Natural killer cell treated with Interleukin-12 subunit alpha and Interleukin-12 subunit beta and Interleukin-15 and Interleukin-18, amount 100 ng/mL, for 72 hours (primary cell): ENCODE data around the gene PYDC2. TPM values are rescaled to one million over a fixed set of nuclear protein-coding genes. Genes with fewer than 3 reads are reported as not detected.
A peak's percentile ranks its signal among the peaks of the same experiment; 100 is the strongest.
"Not testable (repeated sequence)": the region's sequence is repeated elsewhere in the genome, so short reads cannot be mapped to it uniquely, and the experiment has no call there.

Experiments
- ATAC-seq, 2 donors: fragments of 150-1000 bp; cut with Tn5 transposase in 1 of 2; sonication (Bioruptor Pico), chemical (Tn5 transposase) in 1 of 2; 2 replicates each; pipeline ENCODE4 v1.10.0; 2021
- DNase-seq: peaks from one replicate; pipeline ENCODE4 v3.0.0; 2022; ENCODE audit warnings: low spot score
- H3K27ac Mint-ChIP-seq, 2 donors: 1 replicate in 1 of 2; 2 replicates in 1 of 2; pipeline ENCODE4 v1.8.0; 2022; ENCODE audit warnings: mixed read lengths in 2 of 2, mild to moderate bottlenecking in 1 of 2, moderate library complexity in 1 of 2
- H3K27me3 Mint-ChIP-seq, 2 donors: 1 replicate in 1 of 2; 2 replicates in 1 of 2; pipeline ENCODE4 v1.8.0; 2022; ENCODE audit warnings: mixed read lengths in 2 of 2
- H3K36me3 Mint-ChIP-seq: one replicate; pipeline ENCODE4 v1.8.0; 2022; ENCODE audit warnings: mixed read lengths
- H3K4me1 Mint-ChIP-seq, 2 donors: 1 replicate in 1 of 2; 2 replicates in 1 of 2; pipeline ENCODE4 v1.8.0; 2022; ENCODE audit warnings: low read depth in 2 of 2, mixed read lengths in 2 of 2, mild to moderate bottlenecking in 1 of 2
- H3K4me3 Mint-ChIP-seq: one replicate; pipeline ENCODE4 v1.8.0; 2022; ENCODE audit warnings: mixed read lengths
- H3K9me3 Mint-ChIP-seq: 2 replicates; pipeline ENCODE4 v1.8.0; 2022; ENCODE audit warnings: mixed read lengths
- total RNA-seq, 2 donors: library from RNA; stranded (reverse); gene quantifications; one replicate each; pipeline ENCODE4 v1.2.3, GENCODE V29; 2022

PYDC2 gene
- total RNA-seq, 2 donors from 2014 or later = not detected

GRCh38 chr3:191435981-191436380, 25.0 kb upstream of the PYDC2 start:
- Mint-ChIP-seq H3K27ac (no peak overlapping the region), H3K4me1 (no peaks in the 10 kb centered on the region), H3K4me3 (no peak overlapping the region), H3K36me3 (no peaks in the 10 kb centered on the region), H3K27me3 (peaks cover 0 to 4% of the 10 kb centered on the region in 2 donors), H3K9me3 (peaks cover 8% of the 10 kb centered on the region)
- DNase-seq = no peak
- no peak for ATAC-seq

GRCh38 chr3:191438150-191438814, 22.7 kb upstream of the PYDC2 start:
- H3K36me3 Mint-ChIP-seq = no peaks in the 10 kb centered on the region
- DNase-seq (no peak), ATAC-seq (no peak)
- H3K27me3 Mint-ChIP-seq = peaks cover 0 to 4% of the 10 kb centered on the region in 2 donors
- peaks cover 4% of the 10 kb centered on the region for H3K9me3 Mint-ChIP-seq
- no peak overlapping the region for H3K27ac Mint-ChIP-seq
- H3K4me3 Mint-ChIP-seq = no peak overlapping the region
- peaks cover 0 to 4% of the 10 kb centered on the region in 2 donors for H3K4me1 Mint-ChIP-seq

GRCh38 chr3:191440532-191440931, 20.4 kb upstream of the PYDC2 start:
- Mint-ChIP-seq H3K27me3 (peaks cover 0 to 4% of the 10 kb centered on the region in 2 donors), H3K27ac (no peak overlapping the region), H3K4me3 (no peak overlapping the region), H3K4me1 (peaks cover 0 to 4% of the 10 kb centered on the region in 2 donors), H3K36me3 (no peaks in the 10 kb centered on the region), H3K9me3 (peaks cover 4% of the 10 kb centered on the region)
- ATAC-seq = no peak
- DNase-seq = no peak

- Mint-ChIP-seq H3K27ac (no peak overlapping the region), H3K36me3 (no peaks in the 10 kb centered on the region), H3K4me1 (peaks cover 0 to 4% of the 10 kb centered on the region in 2 donors), H3K27me3 (peaks cover 0 to 4% of the 10 kb centered on the region in 2 donors), H3K4me3 (no peak overlapping the region), H3K9me3 (no peaks in the 10 kb centered on the region)
- ATAC-seq (peak in 1 of 2 donors; percentile 38), DNase-seq (no peak)
Observed at GRCh38 chr3:191441687-191442086, 19.3 kb upstream of the PYDC2 start.

GRCh38 chr3:191444569-191444968, 16.4 kb upstream of the PYDC2 start:
- no peaks in the 10 kb centered on the region for H3K36me3 Mint-ChIP-seq
- peaks cover 0 to 4% of the 10 kb centered on the region in 2 donors for H3K27me3 Mint-ChIP-seq
- DNase-seq = no peak
- no peak overlapping the region for H3K27ac Mint-ChIP-seq
- ATAC-seq = no peak
- peaks cover 7% of the 10 kb centered on the region for H3K9me3 Mint-ChIP-seq
- no peak overlapping the region for H3K4me3 Mint-ChIP-seq
- H3K4me1 Mint-ChIP-seq = peaks cover 0 to 4% of the 10 kb centered on the region in 2 donors

- Mint-ChIP-seq H3K4me3 (no peak overlapping the region), H3K36me3 (no peaks in the 10 kb centered on the region), H3K4me1 (no peaks in the 10 kb centered on the region), H3K9me3 (peaks cover 13% of the 10 kb centered on the region), H3K27ac (no peak overlapping the region), H3K27me3 (no peaks in the 10 kb centered on the region)
- no peak for ATAC-seq
- no peak for DNase-seq
Observed at GRCh38 chr3:191449256-191449655, 11.7 kb upstream of the PYDC2 start.

- Mint-ChIP-seq H3K4me1 (no peaks in the 10 kb centered on the region), H3K27me3 (no peaks in the 10 kb centered on the region), H3K36me3 (no peaks in the 10 kb centered on the region), H3K4me3 (no peak overlapping the region), H3K9me3 (peaks cover 6% of the 10 kb centered on the region), H3K27ac (no peak overlapping the region)
- ATAC-seq (no peak), DNase-seq (no peak)
Observed at GRCh38 chr3:191455257-191455952, 5.6 kb upstream of the PYDC2 start.

GRCh38 chr3:191460360-191460759, 603 bp upstream of the PYDC2 start:
- no peak for DNase-seq
- ATAC-seq = no peak
- no peaks in the 10 kb centered on the region for H3K4me1 Mint-ChIP-seq
- no peak overlapping the region for H3K4me3 Mint-ChIP-seq
- H3K27me3 Mint-ChIP-seq = no peaks in the 10 kb centered on the region
- H3K9me3 Mint-ChIP-seq = peaks cover 2% of the 10 kb centered on the region
- H3K27ac Mint-ChIP-seq = no peak overlapping the region
- no peaks in the 10 kb centered on the region for H3K36me3 Mint-ChIP-seq

- ATAC-seq (no peak), DNase-seq (no peak)
- Mint-ChIP-seq H3K27me3 (no peaks in the 10 kb centered on the region), H3K4me3 (no peak overlapping the region), H3K36me3 (peaks cover 4% of the 10 kb centered on the region), H3K4me1 (no peaks in the 10 kb centered on the region), H3K27ac (no peak overlapping the region), H3K9me3 (peaks cover 14% of the 10 kb centered on the region)
Observed at GRCh38 chr3:191470080-191470479, 9.1 kb downstream of the PYDC2 start.

- no peaks in the 10 kb centered on the region for H3K27me3 Mint-ChIP-seq
- peaks cover 4% of the 10 kb centered on the region for H3K36me3 Mint-ChIP-seq
- H3K27ac Mint-ChIP-seq = no peak overlapping the region
- no peak for ATAC-seq
- DNase-seq = no peak
- no peak overlapping the region for H3K4me3 Mint-ChIP-seq
- H3K9me3 Mint-ChIP-seq = peaks cover 14% of the 10 kb centered on the region
- H3K4me1 Mint-ChIP-seq = no peaks in the 10 kb centered on the region
Observed at GRCh38 chr3:191470545-191470944, 9.6 kb downstream of the PYDC2 start.

GRCh38 chr3:191473661-191474198, 12.8 kb downstream of the PYDC2 start:
- H3K27ac Mint-ChIP-seq = no peak overlapping the region
- no peaks in the 10 kb centered on the region for H3K4me1 Mint-ChIP-seq
- H3K36me3 Mint-ChIP-seq = peaks cover 4% of the 10 kb centered on the region
- ATAC-seq = no peak
- no peak for DNase-seq
- H3K9me3 Mint-ChIP-seq = peaks cover 11% of the 10 kb centered on the region
- no peak overlapping the region for H3K4me3 Mint-ChIP-seq
- no peaks in the 10 kb centered on the region for H3K27me3 Mint-ChIP-seq

- H3K27ac Mint-ChIP-seq = no peak overlapping the region
- H3K27me3 Mint-ChIP-seq = no peaks in the 10 kb centered on the region
- peaks cover 13% of the 10 kb centered on the region for H3K9me3 Mint-ChIP-seq
- H3K36me3 Mint-ChIP-seq = peaks cover 4% of the 10 kb centered on the region
- no peaks in the 10 kb centered on the region for H3K4me1 Mint-ChIP-seq
- ATAC-seq (no peak), DNase-seq (no peak)
- H3K4me3 Mint-ChIP-seq = no peak overlapping the region
Observed at GRCh38 chr3:191476066-191476772, 15.3 kb downstream of the PYDC2 start.

GRCh38 chr3:191483994-191484393, 23.0 kb downstream of the PYDC2 start:
- peaks cover 22% of the 10 kb centered on the region for H3K9me3 Mint-ChIP-seq
- not testable (repeated sequence) for DNase-seq, H3K4me3 Mint-ChIP-seq, H3K27me3 Mint-ChIP-seq, ATAC-seq, H3K4me1 Mint-ChIP-seq, H3K27ac Mint-ChIP-seq, H3K36me3 Mint-ChIP-seq

GRCh38 chr3:191484461-191484860, 23.5 kb downstream of the PYDC2 start:
- Mint-ChIP-seq H3K27me3 (no peaks in the 10 kb centered on the region), H3K27ac (no peak overlapping the region), H3K9me3 (peaks cover 22% of the 10 kb centered on the region), H3K36me3 (no peaks in the 10 kb centered on the region), H3K4me1 (no peaks in the 10 kb centered on the region), H3K4me3 (no peak overlapping the region)
- DNase-seq (no peak), ATAC-seq (no peak)
